B cell (primary cell): ENCODE measurements around the gene SSR2. TPM values are rescaled to one million over a fixed set of nuclear protein-coding genes. Genes with fewer than 3 reads are reported as not detected.
A peak's percentile ranks its signal among the peaks of the same experiment; 100 is the strongest.

Experiments
- ATAC-seq: fragments of 200-7000 bp; cut with Tn5 transposase; one replicate; pipeline ENCODE4 v1.10.0; 2021; ENCODE audit warnings: low read depth, mild to moderate bottlenecking, moderate number of reproducible peaks, moderate library complexity
- CTCF ChIA-PET: fragments of 350-600 bp; sonication (Branson Sonifier 250); formaldehyde crosslinking; loops from one replicate; lab custom pipeline; 2021; ENCODE audit warnings: antibody characterized with exemption, inconsistent platforms; lab: Charles Lee
- POLR2A ChIA-PET: fragments of 350-600 bp; sonication (Branson Sonifier 250); formaldehyde crosslinking; loops from one replicate; lab custom pipeline; 2021; ENCODE audit warnings: antibody characterized with exemption; lab: Charles Lee
- DNase-seq: peaks from one replicate; pipeline ENCODE4 v3.0.0; 2013
- H2AFZ ChIP-seq: 2 replicates; pipeline ENCODE4 v1.6.1; 2012; ENCODE audit warnings: mild to moderate bottlenecking, low read depth, low read length; ENCODE audit not compliant: insufficient read depth, poor library complexity, severe bottlenecking
- H3K27ac ChIP-seq, 2 donors: 1 replicate in 1 of 2; 2 replicates in 1 of 2; pipeline ENCODE4 v1.5.1; 2012 to 2013; ENCODE audit warnings: low read length in 2 of 2, mild to moderate bottlenecking in 2 of 2, moderate library complexity in 1 of 2
- H3K27me3 ChIP-seq, 4 experiments: fragments of 200-600 bp in 1 of 4; sonication (generic) in 1 of 4; replicated peaks in 1 of 4; 1 replicate in 2 of 4; 2 replicates in 2 of 4; pipeline versions ENCODE4 v1.6.1 to v1.7.0; 2013 to 2016; ENCODE audit warnings: low read length in 3 of 4, mild to moderate bottlenecking in 2 of 4, mixed read lengths in 1 of 4, moderate library complexity in 1 of 4; ENCODE audit not compliant: insufficient read depth in 4 of 4, control insufficient read depth in 3 of 4; ENCODE audit errors: control extremely low read depth in 1 of 4
- H3K36me3 ChIP-seq, 2 experiments: replicated peaks in 1 of 2; 1 replicate in 1 of 2; 2 replicates in 1 of 2; pipeline versions ENCODE4 v1.6.1 to v1.7.1; 2013; ENCODE audit warnings: low read length in 1 of 2; ENCODE audit not compliant: insufficient read depth in 2 of 2, control insufficient read depth in 1 of 2; ENCODE audit errors: control extremely low read depth in 1 of 2, extremely low read depth in 1 of 2
- H3K4me1 ChIP-seq, 2 donors: fragments of 200-600 bp in 1 of 2; sonication (generic) in 1 of 2; 1 replicate in 1 of 2; 2 replicates in 1 of 2; pipeline versions ENCODE4 v1.5.1 to v1.6.1; 2013 to 2017; ENCODE audit warnings: low read length in 2 of 2; ENCODE audit not compliant: control insufficient read depth in 2 of 2, insufficient read depth in 2 of 2
- H3K4me2 ChIP-seq: replicated peaks from 2 replicates; pipeline ENCODE3; 2012; ENCODE audit warnings: mild to moderate bottlenecking, low read depth, low read length; ENCODE audit not compliant: poor library complexity, severe bottlenecking
- H3K4me3 ChIP-seq, 5 experiments: fragments of 200-600 bp in 1 of 5; sonication (generic) in 1 of 5; 1 replicate in 3 of 5; 2 replicates in 2 of 5; pipeline versions ENCODE4 v1.5.1 to v1.7.0; 2011 to 2016; ENCODE audit warnings: low read length in 4 of 5, mild to moderate bottlenecking in 4 of 5, low read depth in 2 of 5, control low read depth in 1 of 5, moderate library complexity in 1 of 5; ENCODE audit not compliant: insufficient read depth in 1 of 5; ENCODE audit errors: control extremely low read depth in 1 of 5, extremely low read depth in 1 of 5
- H3K79me2 ChIP-seq: fragments of 200-600 bp; sonication (generic); one replicate; pipeline ENCODE4 v1.6.0; 2016; ENCODE audit warnings: low read length; ENCODE audit not compliant: control insufficient read depth, insufficient read depth
- H3K9ac ChIP-seq: fragments of 200-600 bp; sonication (generic); 2 replicates; pipeline ENCODE4 v1.6.1; 2017; ENCODE audit warnings: mild to moderate bottlenecking, low read length, moderate library complexity
- H3K9me3 ChIP-seq, 3 donors: one replicate each; pipeline versions ENCODE4 v1.6.1 to v1.7.1; 2013; ENCODE audit warnings: low read length in 2 of 3; ENCODE audit not compliant: control insufficient read depth in 2 of 3, insufficient read depth in 1 of 3; ENCODE audit errors: control extremely low read depth in 1 of 3
- H4K20me1 ChIP-seq: 2 replicates; pipeline ENCODE4 v1.6.0; 2012; ENCODE audit warnings: mild to moderate bottlenecking, low read length; ENCODE audit not compliant: insufficient read depth, control insufficient read depth, poor library complexity, severe bottlenecking
- H3K27ac Mint-ChIP-seq: one replicate; pipeline ENCODE4 v1.8.0; 2021; ENCODE audit warnings: mixed read lengths
- H3K27me3 Mint-ChIP-seq: one replicate; pipeline ENCODE4 v1.8.0; 2021; ENCODE audit warnings: mixed read lengths
- H3K4me1 Mint-ChIP-seq: one replicate; pipeline ENCODE4 v1.8.0; 2021; ENCODE audit warnings: mixed read lengths
- H3K4me3 Mint-ChIP-seq: one replicate; pipeline ENCODE4 v1.8.0; 2021; ENCODE audit warnings: mixed read lengths
- H3K9me3 Mint-ChIP-seq: one replicate; pipeline ENCODE4 v1.8.0; 2022; ENCODE audit warnings: mixed read lengths; ENCODE audit not compliant: insufficient read depth
- CTCF ChIP-seq: fragments of 200-600 bp; IDR thresholded peaks from one replicate; pipeline ENCODE4 v1.8.0; 2022; ENCODE audit warnings: antibody characterized with exemption, mild to moderate bottlenecking
- EZH2 ChIP-seq: IDR thresholded peaks from 2 replicates; pipeline ENCODE4 v1.6.1; 2012; ENCODE audit warnings: borderline replicate concordance, low read depth, mild to moderate bottlenecking, moderate library complexity, low read length; ENCODE audit not compliant: insufficient read depth, poor library complexity, severe bottlenecking
- WGBS: methylation state at CpG from one replicate; pipeline ENCODE4 v1.1.5; 2013; ENCODE audit warnings: missing lambda C conversion rate; ENCODE audit not compliant: insufficient coverage; 5-methylcytosine and 5-hydroxymethylcytosine counted together
- intact Hi-C: fragments of 100-400 bp; cut with micrococcal nuclease; formaldehyde crosslinking; loops from one replicate; pipeline ENCODE4 v1.10.0; 2022
- polyA minus RNA-seq: library from RNA; depleted of rRNA, polyadenylated mRNA; stranded (reverse); fragments of >200 nt; gene quantifications from 2 replicates; pipeline ENCODE4 v1.2.3, GENCODE V29; 2012
- polyA plus RNA-seq: library from polyadenylated mRNA; depleted of rRNA; stranded (reverse); fragments of >200 nt; gene quantifications from 2 replicates; pipeline ENCODE4 v1.2.3, GENCODE V29; 2012
- total RNA-seq, 2 donors: library from RNA; stranded (reverse); fragments of 120-200 nt in 1 of 2; gene quantifications; 1 replicate in 1 of 2; 2 replicates in 1 of 2; pipeline versions ENCODE4 v1.2.3 to v1.2.4, GENCODE V29; 2013 to 2022

Gene SSR2
- total RNA-seq: 160 and 161 TPM in 2 replicates
- total RNA-seq (2013): 274 TPM
- 359 and 386 TPM in 2 replicates for polyA plus RNA-seq
- polyA minus RNA-seq: 191 and 218 TPM in 2 replicates

GRCh38 chr1:156020293-156021092 lies at the start of gene SSR2:
TSS of gene SSR2 (minus strand) at chr1:156020951. CDS start at chr1:156020167, 784 bp downstream.
- TF ChIP-seq CTCF: no peak
- TF ChIP-seq EZH2: no peak
- ChIA-PET CTCF (interaction anchor here (0.6 to 1.9 kb wide), 6 partner anchors 31 to 770 kb away, joined by 3 to 7 read pairs (median 3); no protein-coding TSS in a partner anchor), POLR2A (interaction anchor here (0.6 kb wide), 1 partner anchor 327 kb away, joined by 5 read pairs; no protein-coding TSS in a partner anchor)
- Histone ChIP-seq H3K4me3 (peak within 1 kb of the TSS; percentile 71 to 87 (median 81)), H3K27ac (peak within 1 kb of the TSS; percentile 59 to 68), H4K20me1 (peaks cover 6% of the 10 kb centered on the region), H3K4me1 (peaks cover 9 to 17% of the 10 kb centered on the region in 2 donors), H3K9ac (peak within 1 kb of the TSS; percentile 75), H2AFZ (peak within 1 kb of the TSS; percentile 87), H3K27me3 (peaks cover 0 to 6% (median 0%) of the 10 kb centered on the region in 4 experiments), H3K4me2 (peak within 1 kb of the TSS; percentile 83), H3K79me2 (peaks cover 42% of the 10 kb centered on the region), H3K36me3 (peaks cover 2 to 24% of the 10 kb centered on the region in 2 experiments), H3K9me3 (no peaks in the 10 kb centered on the region)
- Mint-ChIP-seq H3K4me1 (peaks cover 22% of the 10 kb centered on the region), H3K27ac (peak within 1 kb of the TSS; percentile 90), H3K27me3 (peaks cover 6% of the 10 kb centered on the region), H3K4me3 (peak within 1 kb of the TSS; percentile 99), H3K9me3 (no peaks in the 10 kb centered on the region)
- peak; percentile 89 for DNase-seq
- WGBS: under 1% methylated on average over 45 of the region's 45 CpGs
- intact Hi-C loops: loop anchor here (1.0 to 2.0 kb wide), 3 partner anchors 34 to 164 kb away; partner anchors contain the start of genes GON4L, LAMTOR2 and MEX3A
- peak; percentile 99 for ATAC-seq

GRCh38 chr1:156070548-156070947 lies 49.8 kb upstream of the SSR2 start:
- no peak overlapping the region for H2AFZ ChIP-seq
- peaks cover 0 to 4% (median 1%) of the 10 kb centered on the region in 4 experiments for H3K27me3 ChIP-seq
- H3K4me2 ChIP-seq: no peak overlapping the region
- Mint-ChIP-seq H3K27me3 (no peaks in the 10 kb centered on the region), H3K4me3 (no peak overlapping the region), H3K4me1 (peaks cover 6% of the 10 kb centered on the region), H3K27ac (no peak overlapping the region), H3K9me3 (no peaks in the 10 kb centered on the region)
- no peak overlapping the region for H3K27ac ChIP-seq
- ChIA-PET CTCF (no interaction called here), POLR2A (no interaction called here)
- no peaks in the 10 kb centered on the region for H3K9me3 ChIP-seq
- TF ChIP-seq EZH2 (no peak), CTCF (no peak)
- H3K4me1 ChIP-seq: peaks cover 2 to 8% of the 10 kb centered on the region in 2 donors
- ATAC-seq (no peak), DNase-seq (no peak)
- no peak overlapping the region for H3K4me3 ChIP-seq
- H4K20me1 ChIP-seq: no peaks in the 10 kb centered on the region
- 68% methylated on average over 4 of the region's 4 CpGs for whole genome bisulfite sequencing
- no peaks in the 10 kb centered on the region for H3K79me2 ChIP-seq
- intact Hi-C loops: no loop called here
- H3K36me3 ChIP-seq: no peaks in the 10 kb centered on the region
- no peak overlapping the region for H3K9ac ChIP-seq
